ENCODE data around the gene NRP1. TPM values are rescaled to one million over a fixed set of nuclear protein-coding genes. Genes with fewer than 3 reads are reported as not detected.
"Not testable (repeated sequence)": the region's sequence is repeated elsewhere in the genome, so short reads cannot be mapped to it uniquely, and the experiment has no call there.

The NRP1 gene
- total RNA-seq, 4 donors from 2014 or later, result 40.4 to 123 (median 58.3) TPM

- DNase-seq, result peak; percentile 26 to 27
- TF ChIP-seq POLR2A (IDR thresholded peaks at IDR 0.05), result no peak
- TF ChIP-seq, protein P1, sequence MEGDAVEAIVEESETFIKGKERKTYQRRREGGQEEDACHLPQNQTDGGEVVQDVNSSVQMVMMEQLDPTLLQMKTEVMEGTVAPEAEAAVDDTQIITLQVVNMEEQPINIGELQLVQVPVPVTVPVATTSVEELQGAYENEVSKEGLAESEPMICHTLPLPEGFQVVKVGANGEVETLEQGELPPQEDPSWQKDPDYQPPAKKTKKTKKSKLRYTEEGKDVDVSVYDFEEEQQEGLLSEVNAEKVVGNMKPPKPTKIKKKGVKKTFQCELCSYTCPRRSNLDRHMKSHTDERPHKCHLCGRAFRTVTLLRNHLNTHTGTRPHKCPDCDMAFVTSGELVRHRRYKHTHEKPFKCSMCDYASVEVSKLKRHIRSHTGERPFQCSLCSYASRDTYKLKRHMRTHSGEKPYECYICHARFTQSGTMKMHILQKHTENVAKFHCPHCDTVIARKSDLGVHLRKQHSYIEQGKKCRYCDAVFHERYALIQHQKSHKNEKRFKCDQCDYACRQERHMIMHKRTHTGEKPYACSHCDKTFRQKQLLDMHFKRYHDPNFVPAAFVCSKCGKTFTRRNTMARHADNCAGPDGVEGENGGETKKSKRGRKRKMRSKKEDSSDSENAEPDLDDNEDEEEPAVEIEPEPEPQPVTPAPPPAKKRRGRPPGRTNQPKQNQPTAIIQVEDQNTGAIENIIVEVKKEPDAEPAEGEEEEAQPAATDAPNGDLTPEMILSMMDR (IDR thresholded peaks at IDR 0.05), result no peak
- Histone ChIP-seq H3K36me3 (no peaks in the 10 kb centered on the region), H3K27me3 (no peaks in the 10 kb centered on the region), H3K9me3 (no peaks in the 10 kb centered on the region), H3K4me3 (replicated peaks in 1 of 3) (no peak overlapping the region), H3K4me1 (no peaks in the 10 kb centered on the region), H3K27ac (no peak overlapping the region)
- 64 to 69% methylated on average over 12 of the region's 12 CpGs for whole genome bisulfite sequencing, 2 donors
- intact Hi-C loops (cut with DNase I), result no loop called here
Observed at GRCh38 chr10:33139181-33139646, 195.3 kb downstream of the NRP1 start.

- H3K27me3 ChIP-seq; H3K27ac ChIP-seq; intact Hi-C loops (cut with DNase I); H3K9me3 ChIP-seq; H3K4me1 ChIP-seq; H3K4me3 ChIP-seq (replicated peaks in 1 of 3); DNase-seq; H3K36me3 ChIP-seq: not testable (repeated sequence)
- WGBS, 2 donors, result 97 to 98% methylated on average over 10 of the region's 10 CpGs
Observed at GRCh38 chr10:33138686-33139085, 195.8 kb downstream of the NRP1 start.

DNA sequence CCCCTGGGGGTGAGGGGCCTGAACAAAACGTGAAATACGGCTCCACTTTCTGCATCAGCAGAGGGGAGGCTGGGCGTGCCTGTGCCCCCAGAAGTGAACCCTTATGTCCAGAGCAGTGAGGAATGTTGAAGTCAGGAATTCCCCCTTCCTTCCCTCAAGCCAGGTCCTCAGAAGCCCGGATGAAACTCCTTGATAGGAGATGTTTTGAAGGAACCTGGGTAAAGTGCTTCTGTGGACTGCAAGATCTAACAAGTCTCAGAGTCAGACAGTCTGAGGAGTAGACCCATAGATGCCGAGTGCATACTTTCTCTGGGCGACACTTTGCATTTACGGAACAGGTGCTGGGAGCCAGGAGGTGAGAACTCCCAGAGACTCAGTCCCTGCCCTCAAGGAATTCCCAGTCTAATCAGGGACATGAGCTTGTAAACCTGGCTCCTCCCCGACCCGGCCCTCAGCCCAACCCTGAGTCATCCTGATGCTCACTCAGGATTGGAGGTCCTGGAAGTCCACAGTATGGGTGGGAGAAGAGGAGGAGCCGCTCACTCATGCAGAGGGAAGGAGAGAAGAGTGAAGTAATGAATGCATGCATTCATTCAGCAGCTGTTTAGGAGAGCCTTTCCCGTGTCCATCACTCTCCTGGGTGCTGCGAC lies 197.0 kb downstream of the NRP1 start:
- intact Hi-C loops (cut with DNase I), result no loop called here
- Histone ChIP-seq H3K27ac (no peak overlapping the region), H3K27me3 (no peaks in the 10 kb centered on the region), H3K4me3 (replicated peaks in 1 of 3) (no peak overlapping the region), H3K9me3 (no peaks in the 10 kb centered on the region), H3K4me1 (no peaks in the 10 kb centered on the region), H3K36me3 (no peaks in the 10 kb centered on the region)
- TF ChIP-seq, protein P1 (IDR thresholded peaks at IDR 0.05), result no peak
- TF ChIP-seq POLR2A (IDR thresholded peaks at IDR 0.05), result no peak
- DNase-seq, result no peak
- 92 to 94% methylated on average over 12 of the region's 12 CpGs for WGBS, 2 donors

- H3K36me3 ChIP-seq, result no peaks in the 10 kb centered on the region
- WGBS, 2 donors, result 57 to 78% methylated on average over 1 of the region's 1 CpG
- H3K4me1 ChIP-seq, result no peaks in the 10 kb centered on the region
- no peak for TF ChIP-seq POLR2A (IDR thresholded peaks at IDR 0.05)
- TF ChIP-seq, protein P1 (IDR thresholded peaks at IDR 0.05), result no peak
- no peaks in the 10 kb centered on the region for H3K9me3 ChIP-seq
- intact Hi-C loops (cut with DNase I), result no loop called here
- no peaks in the 10 kb centered on the region for H3K27me3 ChIP-seq
- H3K27ac ChIP-seq, result no peak overlapping the region
- DNase-seq, result no peak
- H3K4me3 ChIP-seq (replicated peaks in 1 of 3), result no peak overlapping the region
Observed at GRCh38 chr10:33136781-33137180, 197.7 kb downstream of the NRP1 start.

DNA sequence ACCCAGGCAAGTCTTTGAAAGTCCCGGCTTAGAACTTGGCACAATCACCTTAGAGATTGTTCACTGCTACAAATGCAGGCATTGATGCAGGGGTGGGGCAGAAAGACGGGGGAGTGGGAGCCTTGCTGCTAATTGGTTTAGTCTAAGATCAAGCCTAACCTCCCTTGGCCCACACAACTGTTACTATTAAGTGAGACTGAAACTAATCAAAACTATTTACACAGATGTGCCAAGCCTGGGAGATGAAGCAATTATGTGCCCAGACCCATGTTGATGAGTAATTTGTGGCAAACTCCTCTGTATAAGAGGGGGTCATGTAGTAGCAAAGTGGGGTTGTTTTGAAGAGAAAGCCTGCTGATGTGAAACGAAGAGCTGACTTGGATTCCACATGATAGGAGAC lies 198.2 kb downstream of the NRP1 start:
- no peak overlapping the region for H3K4me3 ChIP-seq (replicated peaks in 1 of 3)
- intact Hi-C loops (cut with DNase I), result no loop called here
- 88 to 90% methylated on average over 3 of the region's 3 CpGs for WGBS, 2 donors
- H3K9me3 ChIP-seq, result no peaks in the 10 kb centered on the region
- H3K27ac ChIP-seq, result no peak overlapping the region
- H3K4me1 ChIP-seq, result no peaks in the 10 kb centered on the region
- no peaks in the 10 kb centered on the region for H3K27me3 ChIP-seq
- TF ChIP-seq, protein P1 (IDR thresholded peaks at IDR 0.05), result no peak
- TF ChIP-seq POLR2A (IDR thresholded peaks at IDR 0.05), result no peak
- H3K36me3 ChIP-seq, result no peaks in the 10 kb centered on the region
- DNase-seq, result no peak
